ENCODE results near the gene BNC2. TPM values are rescaled to one million over a fixed set of nuclear protein-coding genes. Genes with fewer than 3 reads are reported as not detected.
A peak's percentile ranks its signal among the peaks of the same experiment; 100 is the strongest.

Gene BNC2
- total RNA-seq, 1 donor from 2014 or later: 4.3 TPM

- intact Hi-C loops (cut with DNase I): no loop called here
- ATAC-seq (peak; percentile 52), DNase-seq (ENCODE audit: missing footprints) (peak; percentile 80)
Observed at GRCh38 chr9:16871336-16872151, 1.1 kb upstream of the BNC2 start.

GRCh38 chr9:16869882-16870595 is 431 bp downstream of the BNC2 start:
- intact Hi-C loops (cut with DNase I): loop anchor here (5.0 kb wide), 1 partner anchor 143 kb away; no protein-coding TSS in a partner anchor
- no peak for DNase-seq (ENCODE audit: missing footprints)
- peak; percentile 17 for ATAC-seq

- DNase-seq (ENCODE audit: missing footprints): no peak
- ATAC-seq: no peak
- intact Hi-C loops (cut with DNase I): loop anchor here (5.0 kb wide), 1 partner anchor 142 kb away; no protein-coding TSS in a partner anchor
Observed at GRCh38 chr9:16869131-16869881, 1.2 kb downstream of the BNC2 start.

GRCh38 chr9:16868701-16869100 is 1.8 kb downstream of the BNC2 start:
- intact Hi-C loops (cut with DNase I): loop anchor here (5.0 kb wide), 1 partner anchor 141 kb away; no protein-coding TSS in a partner anchor
- ATAC-seq: no peak
- DNase-seq (ENCODE audit: missing footprints): no peak

GRCh38 chr9:16867576-16868311 is 2.7 kb downstream of the BNC2 start:
- ATAC-seq (peak; percentile 49), DNase-seq (ENCODE audit: missing footprints) (no peak)
- intact Hi-C loops (cut with DNase I): loop anchor here (5.0 kb wide), 1 partner anchor 140 kb away; no protein-coding TSS in a partner anchor

DNA sequence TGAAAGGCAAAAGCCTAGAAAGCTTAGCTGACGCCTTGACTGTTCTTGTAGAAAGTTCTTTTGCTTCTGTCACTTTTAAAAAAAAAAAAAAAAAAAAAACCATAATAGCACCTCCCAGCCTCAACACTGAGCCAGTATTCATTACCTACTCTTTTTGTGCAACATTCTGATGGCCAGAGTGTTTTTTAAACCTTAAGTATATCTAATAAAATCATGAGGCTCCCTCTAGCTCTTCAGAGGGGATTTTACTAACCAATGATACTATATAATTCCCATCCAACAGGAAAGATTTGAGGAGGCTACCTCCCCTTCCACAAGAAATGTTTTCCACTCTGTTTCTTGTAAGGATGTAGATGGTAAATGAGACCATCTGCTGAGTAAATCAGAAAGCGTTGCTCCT is 3.9 kb downstream of the BNC2 start:
- DNase-seq (ENCODE audit: missing footprints): no peak
- intact Hi-C loops (cut with DNase I): loop anchor here (5.0 kb wide), 1 partner anchor 139 kb away; no protein-coding TSS in a partner anchor
- no peak for ATAC-seq

- DNase-seq (ENCODE audit: missing footprints) (no peak), ATAC-seq (no peak)
- intact Hi-C loops (cut with DNase I): loop anchor here (5.0 kb wide), 1 partner anchor 138 kb away; no protein-coding TSS in a partner anchor
Observed at GRCh38 chr9:16864649-16865434, 5.6 kb downstream of the BNC2 start.

GRCh38 chr9:16848179-16848578 is 22.3 kb downstream of the BNC2 start:
- no peak for ATAC-seq
- intact Hi-C loops (cut with DNase I): no loop called here
- no peak for DNase-seq (ENCODE audit: missing footprints)

DNA sequence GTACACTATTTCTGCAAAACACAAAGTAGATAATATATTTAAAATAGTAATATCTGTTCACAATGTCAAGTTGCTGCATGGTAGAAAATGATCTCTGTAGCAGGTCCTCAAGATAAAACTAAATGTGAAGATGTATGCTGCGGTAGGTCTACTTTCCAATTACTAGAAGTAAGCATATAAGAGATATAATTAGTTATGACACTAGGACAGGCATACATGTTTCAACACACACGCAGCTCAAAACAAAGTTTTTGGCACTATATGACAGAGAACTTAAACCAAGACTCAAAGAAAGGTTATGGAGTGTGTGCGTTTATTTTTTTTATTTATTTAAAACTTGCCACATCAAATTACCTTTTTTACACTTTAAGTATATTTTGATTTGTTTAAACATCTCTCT is 23.5 kb downstream of the BNC2 start:
- intact Hi-C loops (cut with DNase I): no loop called here
- ATAC-seq (no peak), DNase-seq (ENCODE audit: missing footprints) (no peak)

GRCh38 chr9:16846367-16846766 is 24.1 kb downstream of the BNC2 start:
- ATAC-seq: no peak
- intact Hi-C loops (cut with DNase I): no loop called here
- no peak for DNase-seq (ENCODE audit: missing footprints)

- DNase-seq (ENCODE audit: missing footprints): no peak
- intact Hi-C loops (cut with DNase I): no loop called here
- no peak for ATAC-seq
Observed at GRCh38 chr9:16834817-16835216, 35.7 kb downstream of the BNC2 start.

GRCh38 chr9:16833296-16833835 is 37.1 kb downstream of the BNC2 start:
- intact Hi-C loops (cut with DNase I): no loop called here
- ATAC-seq (no peak), DNase-seq (ENCODE audit: missing footprints) (no peak)

GRCh38 chr9:16832101-16832500 is 38.4 kb downstream of the BNC2 start:
- intact Hi-C loops (cut with DNase I): no loop called here
- no peak for DNase-seq (ENCODE audit: missing footprints)
- no peak for ATAC-seq

GRCh38 chr9:16830806-16831205 is 39.7 kb downstream of the BNC2 start:
- DNase-seq (ENCODE audit: missing footprints) (no peak), ATAC-seq (no peak)
- intact Hi-C loops (cut with DNase I): no loop called here

- ATAC-seq: peak; percentile 72
- DNase-seq (ENCODE audit: missing footprints): no peak
- intact Hi-C loops (cut with DNase I): no loop called here
Observed at GRCh38 chr9:16828340-16829281, 41.9 kb downstream of the BNC2 start.

DNA sequence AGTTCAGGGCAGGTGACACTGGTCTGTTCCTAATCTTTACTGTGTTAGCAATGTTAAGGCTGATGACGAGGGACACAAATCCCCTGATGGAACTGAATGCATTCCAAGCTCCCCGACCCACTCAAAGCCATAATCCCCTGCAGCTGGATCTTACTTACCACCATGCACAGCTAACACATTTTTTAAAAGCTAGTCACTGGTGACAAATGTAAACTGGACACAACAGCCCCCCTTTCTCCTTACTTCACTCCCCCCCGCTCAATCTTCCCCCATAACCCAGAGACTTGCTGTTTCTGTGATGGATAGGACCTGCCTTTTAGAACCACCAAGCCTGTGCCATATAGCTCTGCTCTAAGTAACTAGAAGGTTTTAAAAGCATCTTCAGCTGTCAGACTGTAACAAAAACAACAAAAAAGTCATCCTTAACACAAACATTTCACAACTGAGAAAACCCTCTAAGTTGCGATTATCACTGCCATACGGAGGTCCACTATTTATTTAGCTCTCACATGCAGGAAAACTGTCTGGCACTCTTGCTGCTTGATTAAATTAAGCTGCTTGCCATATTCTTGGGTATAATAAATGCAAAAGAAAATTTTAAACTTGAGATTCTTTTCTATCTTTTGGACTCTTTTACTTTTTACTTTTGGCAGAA is 44.4 kb downstream of the BNC2 start:
- no peak for DNase-seq (ENCODE audit: missing footprints)
- ATAC-seq: no peak
- intact Hi-C loops (cut with DNase I): no loop called here

All from Right ventricle myocardium inferior (tissue), 1 donor.